Smooth muscle cell of the coronary artery (primary cell): ENCODE data around the gene MRTFA. TPM values are rescaled to one million over a fixed set of nuclear protein-coding genes. Genes with fewer than 3 reads are reported as not detected.

Source experiments
- total RNA-seq: library from RNA; depleted of rRNA; stranded (reverse); fragments of >200 nt; gene quantifications from 2 replicates; pipeline ENCODE4 v1.2.3, GENCODE V29; 2014; ENCODE audit warnings: low replicate concordance

MRTFA gene
- total RNA-seq, result 20.7 and 24.7 TPM in 2 replicates

DNA sequence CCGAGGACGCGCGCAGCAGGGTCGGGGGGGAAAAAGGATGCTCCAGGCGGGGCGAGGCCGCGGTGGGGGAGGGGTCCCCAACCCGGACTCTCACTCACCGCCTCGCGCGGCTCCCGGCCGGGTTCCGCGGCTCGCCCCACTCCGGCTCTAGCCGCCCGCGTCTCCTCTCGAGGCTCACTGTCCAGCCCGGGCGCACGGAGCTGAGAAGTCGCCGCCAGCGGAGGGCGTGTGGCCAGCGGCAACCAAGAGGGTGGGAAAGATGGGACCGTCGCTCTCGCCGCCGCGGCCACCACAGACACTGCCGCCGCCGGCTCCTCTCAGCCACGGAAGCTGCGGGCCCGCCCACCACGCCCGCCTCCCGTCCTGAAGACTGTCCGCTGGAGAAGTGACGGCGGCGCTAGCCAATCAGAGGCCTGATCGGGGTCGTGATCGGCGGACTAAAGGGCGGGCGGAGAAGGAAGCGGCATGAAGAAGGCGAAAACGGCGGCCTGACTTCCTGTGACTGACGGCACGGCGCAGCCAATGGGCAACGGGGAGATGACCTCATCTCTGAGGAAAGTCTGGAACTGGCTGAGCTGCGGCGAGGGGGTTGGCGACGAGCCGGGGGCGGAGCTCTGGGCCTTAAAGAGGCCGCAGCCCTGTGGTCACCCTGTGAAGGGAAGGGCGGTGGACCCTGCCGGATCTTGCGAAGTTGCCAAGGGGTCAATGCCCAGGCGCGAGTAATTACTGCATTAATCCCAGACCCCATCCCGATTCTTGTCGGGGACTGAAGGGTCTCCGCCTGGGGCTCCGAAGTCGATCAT, at the start of gene MRTFA:
MRTFA (minus strand) TSS at position 340 of the 803 bp plus-strand sequence.

DNA sequence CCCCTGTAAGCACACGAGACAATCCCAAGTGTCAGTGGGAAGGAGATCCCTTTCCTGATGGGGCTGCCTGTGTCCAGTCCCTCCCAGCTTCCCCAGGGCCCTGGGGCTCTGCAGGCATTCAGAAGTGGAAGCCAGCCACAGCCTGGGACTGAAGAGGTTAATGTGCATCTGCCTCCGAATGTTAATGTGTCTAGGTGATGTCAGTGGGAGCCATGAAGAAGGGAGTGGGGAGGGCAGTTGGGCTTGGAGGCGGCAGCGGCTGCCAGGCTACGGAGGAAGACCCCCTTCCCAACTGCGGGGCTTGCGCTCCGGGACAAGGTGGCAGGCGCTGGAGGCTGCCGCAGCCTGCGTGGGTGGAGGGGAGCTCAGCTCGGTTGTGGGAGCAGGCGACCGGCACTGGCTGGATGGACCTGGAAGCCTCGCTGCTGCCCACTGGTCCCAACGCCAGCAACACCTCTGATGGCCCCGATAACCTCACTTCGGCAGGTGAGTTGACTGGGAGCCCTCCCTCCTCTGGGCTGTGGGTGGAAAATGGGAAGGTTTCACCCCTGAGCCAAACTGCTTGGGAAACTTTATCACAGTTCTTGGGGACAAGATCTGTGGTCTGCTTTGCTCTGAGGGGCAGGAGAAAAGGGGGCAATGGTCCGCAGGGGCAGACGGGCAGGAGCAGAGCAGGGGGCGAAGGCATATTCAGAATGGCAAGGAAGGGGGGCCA, 42.9 kb upstream of the MRTFA start, which contains the start of gene MCHR1:
MCHR1 (plus strand) TSS at position 236 of the 715 bp plus-strand sequence; CDS start at position 405, 169 bp downstream.

Other genes with a start within 250 kb of the MRTFA start
- 0.38 and 6.1 TPM in 2 replicates for gene MCHR1, start 42.8 kb upstream of the MRTFA start, total RNA-seq
- gene SLC25A17, start 182.6 kb upstream of the MRTFA start, total RNA-seq, result 6.7 and 11.2 TPM in 2 replicates
- gene ST13, start 219.9 kb upstream of the MRTFA start, total RNA-seq, result 202 and 461 TPM in 2 replicates
- 3.8 and 4.6 TPM in 2 replicates for gene XPNPEP3, start 220.4 kb upstream of the MRTFA start, total RNA-seq
- gene DNAJB7, start 225.4 kb upstream of the MRTFA start, total RNA-seq, result not detected in 2 replicates